ES-I3 (cell line): ENCODE data around the gene SH3TC1.

ENCODE experiments used
- H3K36me3 ChIP-seq: 2 replicates; pipeline ENCODE4 v1.6.1; 2013; ENCODE audit warnings: mild to moderate bottlenecking, low read length, control low read depth, moderate library complexity; ENCODE audit not compliant: insufficient read depth
- H3K4me1 ChIP-seq: 2 replicates; pipeline ENCODE4 v1.6.1; 2013; ENCODE audit warnings: mild to moderate bottlenecking, control low read depth, low read length; ENCODE audit not compliant: insufficient read depth
- H3K9ac ChIP-seq: 2 replicates; pipeline ENCODE4 v1.6.1; 2013; ENCODE audit warnings: low read depth, mild to moderate bottlenecking, low read length, moderate library complexity
- H3K9me3 ChIP-seq: 2 replicates; pipeline ENCODE4 v1.6.1; 2013; ENCODE audit warnings: mild to moderate bottlenecking, low read length, moderate library complexity; ENCODE audit not compliant: control insufficient read depth, insufficient read depth

SH3TC1 gene

GRCh38 chr4:8192748-8193738 is 6.0 kb upstream of the SH3TC1 start:
- Histone ChIP-seq H3K4me1 (no peaks in the 10 kb centered on the region; the same call in 1 of the 2 replicates), H3K9me3 (no peaks in the 10 kb centered on the region), H3K9ac (no peak overlapping the region), H3K36me3 (no peaks in the 10 kb centered on the region)

DNA sequence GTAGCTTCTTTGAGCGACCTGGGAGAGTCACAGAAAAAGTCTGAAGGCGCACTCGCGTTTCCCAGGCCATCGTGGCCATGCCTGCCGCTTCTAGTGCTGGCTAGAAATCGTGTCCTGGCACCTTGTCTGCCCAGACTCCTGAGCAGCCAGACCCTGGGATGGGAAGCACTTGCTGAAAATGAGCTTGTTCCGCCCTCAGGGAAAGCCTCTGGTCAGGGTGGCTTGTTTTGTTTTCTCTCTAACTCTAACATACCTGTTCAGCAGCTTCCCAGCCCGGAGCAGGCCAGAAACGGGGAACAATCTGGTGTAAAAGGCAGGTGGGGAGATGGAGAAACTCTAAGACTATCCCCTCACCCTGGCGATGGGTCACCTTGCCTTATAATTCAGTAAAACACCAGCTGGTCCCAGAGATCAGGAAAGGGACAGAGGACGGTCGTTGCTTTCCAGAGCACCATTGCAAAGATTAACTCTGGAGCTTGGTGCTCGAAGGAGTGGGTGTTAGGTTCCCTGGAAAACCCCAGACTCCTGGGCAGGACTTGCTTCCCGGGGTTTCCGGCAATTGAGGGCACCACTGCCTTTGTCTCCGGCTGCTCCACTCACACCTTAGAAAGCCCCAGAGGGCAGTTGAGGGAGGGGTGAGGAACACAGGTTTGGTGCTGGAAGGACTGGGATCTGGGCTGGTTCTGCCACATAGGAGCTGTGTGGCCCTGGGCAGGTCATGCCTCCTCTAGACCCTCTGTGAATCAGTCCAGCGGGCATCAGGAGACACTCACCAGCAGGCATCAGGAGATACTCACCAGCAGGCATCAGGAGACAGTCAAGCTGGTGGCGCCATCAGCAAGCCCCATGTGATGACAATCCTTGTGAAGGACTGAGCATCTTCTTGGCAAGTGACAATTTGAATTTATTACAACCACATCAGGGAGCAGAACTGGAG is 4.5 kb upstream of the SH3TC1 start:
- Histone ChIP-seq H3K9me3 (no peaks in the 10 kb centered on the region), H3K4me1 (peaks cover 3% of the 10 kb centered on the region; the same call in 1 of the 2 replicates), H3K9ac (no peak overlapping the region), H3K36me3 (no peaks in the 10 kb centered on the region)

GRCh38 chr4:8195431-8195830 is 3.7 kb upstream of the SH3TC1 start:
- Histone ChIP-seq H3K36me3 (no peaks in the 10 kb centered on the region), H3K9ac (no peak overlapping the region), H3K9me3 (no peaks in the 10 kb centered on the region), H3K4me1 (peaks cover 3% of the 10 kb centered on the region; the same call in 1 of the 2 replicates)

DNA sequence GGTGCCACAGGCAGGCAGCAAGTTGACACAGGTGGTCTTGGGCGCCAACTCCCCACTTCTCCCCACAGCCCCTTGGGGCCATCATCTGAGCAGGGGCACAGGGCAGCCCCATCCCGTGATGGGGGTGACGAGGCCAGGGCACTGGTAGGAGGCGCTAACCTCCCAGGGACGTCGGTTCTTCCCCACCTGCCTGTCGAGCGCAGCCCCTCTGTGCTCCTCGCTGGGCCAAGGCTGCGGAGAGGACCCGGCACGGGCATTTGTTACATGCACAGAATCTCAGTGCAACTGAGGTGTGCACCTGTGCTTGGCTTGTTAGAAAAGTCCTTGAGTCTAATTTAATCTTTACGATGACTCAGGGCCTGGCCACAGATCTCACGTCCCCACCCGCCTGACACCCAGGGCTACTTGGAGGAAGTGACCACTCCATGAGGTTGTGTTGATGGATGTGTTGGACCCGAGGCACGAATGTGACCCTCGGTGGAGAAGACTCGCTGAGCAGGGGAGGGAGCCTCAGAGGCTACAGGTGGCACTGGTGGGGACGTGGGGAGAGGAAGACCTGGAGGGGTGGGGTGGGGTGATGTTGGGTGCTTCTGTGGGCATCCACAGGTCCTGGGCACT is 3.1 kb upstream of the SH3TC1 start:
- no peaks in the 10 kb centered on the region for H3K36me3 ChIP-seq
- no peaks in the 10 kb centered on the region for H3K9me3 ChIP-seq
- H3K9ac ChIP-seq = no peak overlapping the region
- H3K4me1 ChIP-seq = peaks cover 5% of the 10 kb centered on the region; the same call in 1 of the 2 replicates

- Histone ChIP-seq H3K4me1 (peaks cover 5% of the 10 kb centered on the region; the same call in 1 of the 2 replicates), H3K36me3 (no peaks in the 10 kb centered on the region)
Observed at GRCh38 chr4:8197521-8197920, 1.6 kb upstream of the SH3TC1 start.

DNA sequence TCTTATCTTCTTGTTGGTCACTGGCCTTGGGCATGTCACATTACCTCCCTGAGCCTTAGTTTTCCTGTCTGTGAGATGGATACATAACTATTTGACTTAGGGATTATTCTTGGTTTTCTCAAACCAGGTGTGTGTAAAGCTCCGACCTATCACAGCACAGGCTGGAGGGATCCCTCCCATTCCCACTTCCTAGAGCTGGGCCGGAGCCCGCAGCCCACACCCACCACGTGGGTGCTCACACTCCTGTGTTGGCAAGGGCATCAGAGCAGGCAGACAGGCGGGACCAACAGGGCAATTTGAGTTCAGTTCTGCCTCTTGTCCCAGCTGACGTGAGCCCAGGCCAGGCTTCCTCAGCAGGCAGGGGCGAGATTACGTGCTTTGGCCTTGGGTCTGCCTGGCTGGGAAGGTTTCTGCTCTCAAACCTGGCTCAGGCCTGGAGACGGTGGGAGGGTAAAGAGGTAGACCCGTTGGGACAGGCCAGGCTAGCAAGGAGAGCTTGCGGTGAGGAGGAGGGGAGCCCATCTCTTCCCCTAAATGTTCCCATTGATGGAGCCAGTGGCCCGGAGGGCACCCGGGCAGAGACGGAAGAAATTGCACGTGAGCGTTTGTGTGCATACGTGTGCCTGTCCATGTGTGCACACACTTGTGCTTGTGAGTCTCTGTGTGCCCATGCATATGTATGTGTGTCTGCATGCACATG is 734 bp upstream of the SH3TC1 start:
- Histone ChIP-seq H3K4me1 (peaks cover 5% of the 10 kb centered on the region; the same call in 1 of the 2 replicates), H3K9ac (no peak overlapping the region), H3K9me3 (no peaks in the 10 kb centered on the region), H3K36me3 (no peaks in the 10 kb centered on the region)

More at GRCh38 chr4:8197521-8197920, 1.6 kb upstream of the SH3TC1 start:
- no peaks in the 10 kb centered on the region for H3K9me3 ChIP-seq
- H3K9ac ChIP-seq = no peak overlapping the region

GRCh38 chr4:8199594-8200301 is 658 bp downstream of the SH3TC1 start:
- Histone ChIP-seq H3K9ac (no peak overlapping the region), H3K9me3 (no peaks in the 10 kb centered on the region), H3K4me1 (peaks cover 5% of the 10 kb centered on the region; the same call in 1 of the 2 replicates), H3K36me3 (no peaks in the 10 kb centered on the region)

- H3K36me3 ChIP-seq = no peaks in the 10 kb centered on the region
- H3K9ac ChIP-seq = no peak overlapping the region
- peaks cover 5% of the 10 kb centered on the region; the same call in 1 of the 2 replicates for H3K4me1 ChIP-seq
- no peaks in the 10 kb centered on the region for H3K9me3 ChIP-seq
Observed at GRCh38 chr4:8200302-8200975, 1.3 kb downstream of the SH3TC1 start.

GRCh38 chr4:8201321-8201781 is 2.3 kb downstream of the SH3TC1 start:
- H3K9me3 ChIP-seq = no peaks in the 10 kb centered on the region
- peaks cover 5% of the 10 kb centered on the region; the same call in 1 of the 2 replicates for H3K4me1 ChIP-seq
- H3K36me3 ChIP-seq = no peaks in the 10 kb centered on the region
- H3K9ac ChIP-seq = no peak overlapping the region

- peaks cover 5% of the 10 kb centered on the region; the same call in 1 of the 2 replicates for H3K4me1 ChIP-seq
- H3K36me3 ChIP-seq = no peaks in the 10 kb centered on the region
- no peak overlapping the region for H3K9ac ChIP-seq
- no peaks in the 10 kb centered on the region for H3K9me3 ChIP-seq
Observed at GRCh38 chr4:8202108-8203051, 3.3 kb downstream of the SH3TC1 start.

- Histone ChIP-seq H3K9ac (no peak overlapping the region), H3K4me1 (peaks cover 5% of the 10 kb centered on the region; the same call in 1 of the 2 replicates)
Observed at GRCh38 chr4:8203052-8203401, 3.9 kb downstream of the SH3TC1 start.

GRCh38 chr4:8203817-8204216 is 4.7 kb downstream of the SH3TC1 start:
- H3K9me3 ChIP-seq = no peaks in the 10 kb centered on the region
- H3K36me3 ChIP-seq = no peaks in the 10 kb centered on the region
- peaks cover 3% of the 10 kb centered on the region; the same call in 1 of the 2 replicates for H3K4me1 ChIP-seq
- no peak overlapping the region for H3K9ac ChIP-seq

More at GRCh38 chr4:8203052-8203401, 3.9 kb downstream of the SH3TC1 start:
- Histone ChIP-seq H3K36me3 (no peaks in the 10 kb centered on the region), H3K9me3 (no peaks in the 10 kb centered on the region)
